MM.1S (cell line): Measurements from ENCODE around the gene FOXI1.
A peak's percentile ranks its signal among the peaks of the same experiment; 100 is the strongest.

ENCODE experiments used
- DNase-seq: peaks from one replicate; pipeline ENCODE4 v3.0.0-alpha.2; 2015
- H2AFZ ChIP-seq: fragments of 300-600 bp; sonication (generic); 2 replicates; pipeline ENCODE4 v1.6.0; 2016; ENCODE audit warnings: antibody characterized with exemption, low read length
- H3F3A ChIP-seq: fragments of 300-600 bp; sonication (generic); 2 replicates; pipeline ENCODE4 v1.6.1; 2016; ENCODE audit warnings: mild to moderate bottlenecking, antibody characterized with exemption, low read length, moderate library complexity, mixed read lengths; ENCODE audit not compliant: insufficient read depth
- H3K27ac ChIP-seq: fragments of 300-600 bp; sonication (generic); 2 replicates; pipeline ENCODE4 v1.5.1; 2016; ENCODE audit warnings: mild to moderate bottlenecking, low read length
- H3K27me3 ChIP-seq: fragments of 300-600 bp; sonication (generic); replicated peaks from 2 replicates; pipeline ENCODE4 v1.6.0; 2016; ENCODE audit warnings: low read length; ENCODE audit not compliant: insufficient read depth
- H3K36me3 ChIP-seq: fragments of 300-600 bp; sonication (generic); replicated peaks from 2 replicates; pipeline ENCODE4 v1.6.1; 2016; ENCODE audit warnings: mild to moderate bottlenecking, low read length, mixed read lengths; ENCODE audit not compliant: insufficient read depth
- H3K4me1 ChIP-seq: fragments of 300-600 bp; sonication (generic); 2 replicates; pipeline ENCODE4 v1.6.1; 2016; ENCODE audit warnings: low read length, mixed read lengths
- H3K4me2 ChIP-seq: fragments of 300-600 bp; sonication (generic); 2 replicates; pipeline ENCODE4 v1.6.0; 2016; ENCODE audit warnings: low read depth, low read length
- H3K4me3 ChIP-seq: fragments of 300-600 bp; sonication (generic); 2 replicates; pipeline ENCODE4 v1.5.1; 2016; ENCODE audit warnings: low read length, mixed read lengths
- H3K79me2 ChIP-seq: fragments of 300-600 bp; sonication (generic); 2 replicates; pipeline ENCODE4 v1.6.1; 2016; ENCODE audit warnings: mixed run types, low read length, mixed read lengths
- H3K9ac ChIP-seq: fragments of 300-600 bp; sonication (generic); 2 replicates; pipeline ENCODE4 v1.6.1; 2016; ENCODE audit warnings: low read length, mixed read lengths
- H3K9me2 ChIP-seq: fragments of 300-600 bp; sonication (generic); replicated peaks from 2 replicates; pipeline ENCODE4 v1.6.1; 2016; ENCODE audit warnings: mild to moderate bottlenecking, low read length, mixed read lengths; ENCODE audit not compliant: insufficient read depth
- H3K9me3 ChIP-seq: fragments of 300-600 bp; sonication (generic); replicated peaks from 2 replicates; pipeline ENCODE4 v1.6.1; 2016; ENCODE audit warnings: mild to moderate bottlenecking, low read length, mixed read lengths; ENCODE audit not compliant: insufficient read depth
- H4K20me1 ChIP-seq: fragments of 300-600 bp; sonication (generic); 2 replicates; pipeline ENCODE4 v1.6.1; 2016; ENCODE audit warnings: mild to moderate bottlenecking, low read length, moderate library complexity, mixed read lengths; ENCODE audit not compliant: insufficient read depth
- EZH2 ChIP-seq: fragments of 300-600 bp; sonication (generic); optimal IDR thresholded peaks from 2 replicates; pipeline ENCODE3; 2017; ENCODE audit warnings: low read depth, mild to moderate bottlenecking, antibody characterized with exemption, low read length, mixed read lengths
- EZH2phosphoT487 ChIP-seq: fragments of 300-600 bp; sonication (generic); IDR thresholded peaks from 2 replicates; pipeline ENCODE4 v1.6.1; 2018; ENCODE audit warnings: antibody characterized with exemption, low read length
- TF ChIP-seq, protein P1 (sequence below): fragments of 300-600 bp; sonication (generic); IDR thresholded peaks from 2 replicates; pipeline ENCODE4 v1.5.1; 2016; ENCODE audit warnings: antibody characterized with exemption, low read length, mixed read lengths

Gene FOXI1

DNA sequence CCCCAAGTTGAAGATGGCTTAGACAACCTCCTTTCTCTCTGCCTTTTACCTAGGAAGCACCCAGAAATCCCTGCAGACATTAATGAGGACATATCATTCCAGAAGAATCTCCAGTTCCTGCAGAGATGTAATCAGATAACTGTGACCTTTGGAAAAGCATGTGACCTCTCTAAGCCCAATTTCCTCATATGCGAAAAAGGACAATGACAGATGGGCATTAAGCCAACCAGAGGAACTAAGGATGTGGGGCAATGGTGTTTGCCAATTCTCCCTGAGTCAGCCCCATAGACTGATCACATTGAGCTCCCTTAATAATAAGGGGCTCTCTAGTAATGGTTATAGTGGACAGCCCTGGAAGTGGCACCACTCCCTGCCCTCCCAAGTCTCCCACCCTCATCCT is 10.1 kb upstream of the FOXI1 start:
- Histone ChIP-seq H3K27ac (no peak overlapping the region), H3K9me3 (no peaks in the 10 kb centered on the region), H3F3A (no peaks in the 10 kb centered on the region), H3K9ac (no peak overlapping the region), H4K20me1 (no peaks in the 10 kb centered on the region), H3K4me2 (no peak overlapping the region), H2AFZ (no peak overlapping the region), H3K36me3 (no peaks in the 10 kb centered on the region), H3K4me1 (no peaks in the 10 kb centered on the region), H3K79me2 (no peaks in the 10 kb centered on the region), H3K4me3 (no peak overlapping the region), H3K9me2 (no peaks in the 10 kb centered on the region), H3K27me3 (no peaks in the 10 kb centered on the region)
- TF ChIP-seq EZH2phosphoT487 (no peak), EZH2 (no peak)
- TF ChIP-seq, protein P1, sequence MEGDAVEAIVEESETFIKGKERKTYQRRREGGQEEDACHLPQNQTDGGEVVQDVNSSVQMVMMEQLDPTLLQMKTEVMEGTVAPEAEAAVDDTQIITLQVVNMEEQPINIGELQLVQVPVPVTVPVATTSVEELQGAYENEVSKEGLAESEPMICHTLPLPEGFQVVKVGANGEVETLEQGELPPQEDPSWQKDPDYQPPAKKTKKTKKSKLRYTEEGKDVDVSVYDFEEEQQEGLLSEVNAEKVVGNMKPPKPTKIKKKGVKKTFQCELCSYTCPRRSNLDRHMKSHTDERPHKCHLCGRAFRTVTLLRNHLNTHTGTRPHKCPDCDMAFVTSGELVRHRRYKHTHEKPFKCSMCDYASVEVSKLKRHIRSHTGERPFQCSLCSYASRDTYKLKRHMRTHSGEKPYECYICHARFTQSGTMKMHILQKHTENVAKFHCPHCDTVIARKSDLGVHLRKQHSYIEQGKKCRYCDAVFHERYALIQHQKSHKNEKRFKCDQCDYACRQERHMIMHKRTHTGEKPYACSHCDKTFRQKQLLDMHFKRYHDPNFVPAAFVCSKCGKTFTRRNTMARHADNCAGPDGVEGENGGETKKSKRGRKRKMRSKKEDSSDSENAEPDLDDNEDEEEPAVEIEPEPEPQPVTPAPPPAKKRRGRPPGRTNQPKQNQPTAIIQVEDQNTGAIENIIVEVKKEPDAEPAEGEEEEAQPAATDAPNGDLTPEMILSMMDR = no peak
- DNase-seq = no peak

DNA sequence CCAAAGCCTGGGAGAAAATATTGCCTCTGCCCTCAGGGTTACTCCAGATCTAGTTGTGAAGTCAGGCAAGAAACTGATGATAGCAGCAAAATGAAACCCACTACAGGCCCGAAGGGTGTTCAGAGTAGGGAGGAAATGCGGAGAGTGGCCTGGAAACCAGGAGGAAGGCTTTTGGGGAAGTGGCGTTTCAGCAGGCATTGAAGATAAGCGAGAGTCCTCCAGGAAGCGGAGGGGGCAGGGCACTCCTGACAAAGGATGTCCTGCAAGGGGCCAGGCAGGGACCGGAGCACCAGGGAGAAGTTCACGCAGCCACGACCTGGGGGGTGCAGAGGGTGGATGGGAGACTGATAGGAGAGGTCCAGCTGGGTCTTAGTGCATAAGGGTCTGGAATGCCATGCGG is 7.8 kb upstream of the FOXI1 start:
- Histone ChIP-seq H3K27ac (no peak overlapping the region), H3K4me3 (no peak overlapping the region), H3K9me2 (no peaks in the 10 kb centered on the region), H4K20me1 (no peaks in the 10 kb centered on the region), H3K79me2 (no peaks in the 10 kb centered on the region), H3K9ac (no peak overlapping the region), H3K4me1 (no peaks in the 10 kb centered on the region), H3K4me2 (no peak overlapping the region), H3K27me3 (no peaks in the 10 kb centered on the region), H3K9me3 (no peaks in the 10 kb centered on the region), H2AFZ (no peak overlapping the region), H3F3A (no peaks in the 10 kb centered on the region), H3K36me3 (no peaks in the 10 kb centered on the region)
- TF ChIP-seq EZH2 (no peak), EZH2phosphoT487 (no peak)
- TF ChIP-seq, protein P1 = no peak
- DNase-seq = no peak

DNA sequence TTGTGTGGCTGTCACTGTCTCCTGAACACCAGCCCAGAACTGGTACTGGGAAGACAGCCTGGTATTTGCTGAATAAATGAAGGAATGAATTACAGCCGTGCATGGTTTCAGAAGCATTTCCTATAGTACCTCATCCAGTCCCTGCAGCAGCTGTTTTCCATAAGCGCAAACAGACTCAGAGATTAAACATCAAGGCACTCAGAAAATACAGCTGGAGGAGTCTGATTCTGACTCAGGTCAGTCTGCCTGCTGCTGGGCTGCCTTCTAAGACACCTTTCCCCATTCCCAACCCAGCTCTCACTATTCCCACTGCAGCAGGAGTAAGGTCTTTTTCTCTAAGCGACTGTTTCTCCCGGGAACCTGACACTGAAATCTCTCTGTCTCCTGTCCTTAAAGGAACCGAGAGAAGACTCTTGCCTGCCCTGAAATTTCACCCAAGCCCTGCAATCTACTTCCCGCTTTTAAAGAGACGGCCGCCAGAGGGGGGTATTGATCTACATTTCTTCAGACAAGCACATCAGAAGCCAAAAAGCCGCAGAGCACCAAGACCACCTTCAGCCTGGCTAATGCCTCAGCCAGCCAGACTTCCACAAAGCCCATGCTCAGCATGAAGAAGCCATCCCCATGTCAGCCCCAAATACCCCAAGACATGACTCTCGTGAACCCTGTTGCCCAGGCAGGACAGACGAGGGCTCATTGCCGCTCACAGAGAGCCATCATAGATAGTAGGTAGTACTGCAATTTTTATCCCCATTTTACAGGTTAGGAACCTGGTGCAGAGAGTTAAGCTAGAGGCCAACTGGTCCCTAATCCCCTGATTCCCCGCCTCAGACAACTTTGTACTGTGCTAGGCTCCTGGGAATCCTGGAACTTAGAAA is 5.4 kb upstream of the FOXI1 start:
- Histone ChIP-seq H3K9me2 (no peaks in the 10 kb centered on the region), H3K79me2 (no peaks in the 10 kb centered on the region), H3K4me3 (no peak overlapping the region), H3K27ac (no peak overlapping the region), H2AFZ (no peak overlapping the region), H3K4me2 (no peak overlapping the region), H3K36me3 (no peaks in the 10 kb centered on the region), H4K20me1 (no peaks in the 10 kb centered on the region), H3K4me1 (no peaks in the 10 kb centered on the region), H3F3A (no peaks in the 10 kb centered on the region), H3K27me3 (no peaks in the 10 kb centered on the region), H3K9me3 (no peaks in the 10 kb centered on the region), H3K9ac (no peak overlapping the region)
- DNase-seq = peak; percentile 57
- no peak for TF ChIP-seq EZH2phosphoT487
- no peak for TF ChIP-seq EZH2
- TF ChIP-seq, protein P1 = peak; percentile 68
